ENCODE data around the gene C2CD5.

DNA sequence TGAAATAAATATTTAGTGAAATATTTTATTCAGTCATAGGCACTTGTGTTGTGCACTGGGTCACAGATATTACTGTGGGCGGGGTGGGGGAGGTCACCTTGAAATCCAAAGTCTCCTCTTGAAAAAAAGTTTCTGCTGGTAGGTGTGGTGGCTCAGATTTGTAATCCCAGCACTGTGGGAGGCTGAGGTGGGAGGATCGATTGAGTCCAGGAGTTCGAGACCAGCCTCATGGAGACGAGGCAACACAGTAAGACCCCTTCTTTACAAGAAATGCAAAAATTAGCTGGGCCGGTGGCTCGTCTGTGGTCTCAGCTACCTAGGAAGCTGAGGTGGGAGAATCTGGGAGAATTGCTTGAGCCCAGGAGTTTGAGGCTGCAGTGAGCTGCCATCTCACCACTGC lies 913 bp upstream of the C2CD5 start:
- TF ChIP-seq, protein P1, sequence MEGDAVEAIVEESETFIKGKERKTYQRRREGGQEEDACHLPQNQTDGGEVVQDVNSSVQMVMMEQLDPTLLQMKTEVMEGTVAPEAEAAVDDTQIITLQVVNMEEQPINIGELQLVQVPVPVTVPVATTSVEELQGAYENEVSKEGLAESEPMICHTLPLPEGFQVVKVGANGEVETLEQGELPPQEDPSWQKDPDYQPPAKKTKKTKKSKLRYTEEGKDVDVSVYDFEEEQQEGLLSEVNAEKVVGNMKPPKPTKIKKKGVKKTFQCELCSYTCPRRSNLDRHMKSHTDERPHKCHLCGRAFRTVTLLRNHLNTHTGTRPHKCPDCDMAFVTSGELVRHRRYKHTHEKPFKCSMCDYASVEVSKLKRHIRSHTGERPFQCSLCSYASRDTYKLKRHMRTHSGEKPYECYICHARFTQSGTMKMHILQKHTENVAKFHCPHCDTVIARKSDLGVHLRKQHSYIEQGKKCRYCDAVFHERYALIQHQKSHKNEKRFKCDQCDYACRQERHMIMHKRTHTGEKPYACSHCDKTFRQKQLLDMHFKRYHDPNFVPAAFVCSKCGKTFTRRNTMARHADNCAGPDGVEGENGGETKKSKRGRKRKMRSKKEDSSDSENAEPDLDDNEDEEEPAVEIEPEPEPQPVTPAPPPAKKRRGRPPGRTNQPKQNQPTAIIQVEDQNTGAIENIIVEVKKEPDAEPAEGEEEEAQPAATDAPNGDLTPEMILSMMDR (IDR thresholded peaks at IDR 0.05) = no peak
- TF ChIP-seq POLR2A (IDR thresholded peaks at IDR 0.05) (no peak), POLR2AphosphoS5 (IDR thresholded peaks at IDR 0.05) (no peak), EP300 (IDR thresholded peaks at IDR 0.05) (no peak)
